Sigmoid colon (tissue), 4 donors: ENCODE measurements around the gene NHSL2.

Source experiments
- CTCF ChIP-seq, 4 experiments: fragments of 450-650 bp in 3 of 4; fragments of 200-600 bp in 1 of 4; IDR thresholded peaks; one replicate each; pipeline ENCODE4 v1.5.1; 2016 to 2019; ENCODE audit warnings: antibody characterized with exemption in 4 of 4, mild to moderate bottlenecking in 3 of 4, moderate library complexity in 2 of 4
- EP300 ChIP-seq, 4 donors: sonication (generic); formaldehyde crosslinking; IDR thresholded peaks; one replicate each; pipeline ENCODE4 v1.6.1; 2017; ENCODE audit warnings: antibody characterized with exemption in 4 of 4
- POLR2A ChIP-seq, 2 donors: fragments of 450-650 bp; IDR thresholded peaks; one replicate each; pipeline ENCODE4 v1.6.1; 2016; ENCODE audit warnings: antibody characterized with exemption in 2 of 2, mild to moderate bottlenecking in 2 of 2, moderate library complexity in 2 of 2
- POLR2AphosphoS5 ChIP-seq, 4 donors: sonication (generic); formaldehyde crosslinking; IDR thresholded peaks; one replicate each; pipeline ENCODE4 v1.6.1; 2017; ENCODE audit warnings: antibody characterized with exemption in 4 of 4

GRCh38 chrX:72038868-72039267 is 128.2 kb downstream of the NHSL2 start:
- no peak for TF ChIP-seq CTCF (IDR thresholded peaks at IDR 0.05)
- TF ChIP-seq POLR2AphosphoS5 (IDR thresholded peaks at IDR 0.05): no peak
- no peak for TF ChIP-seq EP300 (IDR thresholded peaks at IDR 0.05)
- TF ChIP-seq POLR2A (IDR thresholded peaks at IDR 0.05): no peak
